HEK293 (cell line): ENCODE results near the gene CDR2L.
A peak's percentile ranks its signal among the peaks of the same experiment; 100 is the strongest.

Experiments
- BCL11A ChIP-seq: fragments of 450-650 bp; formaldehyde crosslinking; IDR thresholded peaks from 2 replicates; pipeline ENCODE4 v1.5.1; 2016; ENCODE audit warnings: low read depth, missing biosample characterization, missing genetic modification characterization
- FEZF1 ChIP-seq: fragments of 450-650 bp; formaldehyde crosslinking; IDR thresholded peaks from 2 replicates; pipeline ENCODE4 v1.5.1; 2016; ENCODE audit warnings: missing biosample characterization, missing genetic modification characterization
- KLF1 ChIP-seq: fragments of 450-650 bp; formaldehyde crosslinking; IDR thresholded peaks from 2 replicates; pipeline ENCODE4 v1.5.1; 2016; ENCODE audit warnings: missing biosample characterization, missing genetic modification characterization
- KLF9 ChIP-seq: fragments of 450-650 bp; formaldehyde crosslinking; IDR thresholded peaks from 2 replicates; pipeline ENCODE4 v1.5.1; 2016; ENCODE audit warnings: missing biosample characterization, missing genetic modification characterization, low read depth
- OSR2 ChIP-seq: fragments of 450-650 bp; formaldehyde crosslinking; IDR thresholded peaks from 2 replicates; pipeline ENCODE4 v1.5.1; 2016; ENCODE audit warnings: missing biosample characterization, missing genetic modification characterization
- PRDM1 ChIP-seq: fragments of 450-650 bp; formaldehyde crosslinking; IDR thresholded peaks from 2 replicates; pipeline ENCODE4; 2016; ENCODE audit warnings: missing biosample characterization, missing genetic modification characterization
- SCRT2 ChIP-seq: fragments of 450-650 bp; formaldehyde crosslinking; IDR thresholded peaks from 2 replicates; pipeline ENCODE4 v1.5.1; 2016; ENCODE audit warnings: missing biosample characterization, missing genetic modification characterization
- SETDB1 ChIP-seq: IDR thresholded peaks from one replicate; pipeline ENCODE4 v1.6.1; 2017; ENCODE audit warnings: mild to moderate bottlenecking, low read length, moderate library complexity, mixed read lengths; ENCODE audit not compliant: insufficient read length
- ZBTB7A ChIP-seq: fragments of 450-650 bp; formaldehyde crosslinking; IDR thresholded peaks from 2 replicates; pipeline ENCODE4 v1.5.1; 2016; ENCODE audit warnings: low read depth, missing biosample characterization, missing genetic modification characterization
- ZFP69B ChIP-seq: fragments of 450-650 bp; formaldehyde crosslinking; IDR thresholded peaks from 2 replicates; pipeline ENCODE4 v1.5.1; 2016; ENCODE audit warnings: missing biosample characterization, missing genetic modification characterization
- ZNF132 ChIP-seq: fragments of 450-650 bp; formaldehyde crosslinking; IDR thresholded peaks from 2 replicates; pipeline ENCODE4 v1.5.1; 2017; ENCODE audit warnings: missing biosample characterization, missing genetic modification characterization, borderline replicate concordance
- ZNF16 ChIP-seq: fragments of 450-650 bp; formaldehyde crosslinking; IDR thresholded peaks from 2 replicates; pipeline ENCODE4 v1.5.1; 2016; ENCODE audit warnings: low read depth, missing biosample characterization, missing genetic modification characterization
- ZNF211 ChIP-seq: fragments of 450-650 bp; formaldehyde crosslinking; IDR thresholded peaks from 2 replicates; pipeline ENCODE4 v1.5.1; 2016; ENCODE audit warnings: low read depth, missing biosample characterization, missing genetic modification characterization
- ZNF274 ChIP-seq, 2 experiments: fragments of 200-500 bp in 1 of 2; fragments of 450-650 bp in 1 of 2; sonication (Bioruptor generic) in 1 of 2; formaldehyde crosslinking in 1 of 2; IDR thresholded peaks; 2 replicates each; pipeline versions ENCODE4 v1.5.1 to v1.6.1; 2014 to 2016; ENCODE audit warnings: borderline replicate concordance in 1 of 2, inconsistent platforms in 1 of 2, low read length in 1 of 2, missing biosample characterization in 1 of 2, missing genetic modification characterization in 1 of 2
- ZNF510 ChIP-seq: fragments of 450-650 bp; formaldehyde crosslinking; IDR thresholded peaks from 2 replicates; pipeline ENCODE4 v1.5.1; 2018; ENCODE audit warnings: mild to moderate bottlenecking, missing genetic modification characterization, missing biosample characterization; ENCODE audit not compliant: insufficient replicate concordance
- ZNF623 ChIP-seq: fragments of 450-650 bp; formaldehyde crosslinking; IDR thresholded peaks from 2 replicates; pipeline ENCODE4 v1.5.1; 2016; ENCODE audit warnings: missing biosample characterization, missing genetic modification characterization
- ZNF629 ChIP-seq: fragments of 450-650 bp; formaldehyde crosslinking; IDR thresholded peaks from 2 replicates; pipeline ENCODE4 v1.5.1; 2017; ENCODE audit warnings: missing biosample characterization, missing genetic modification characterization
- TF ChIP-seq, protein P1 (sequence below): fragments of 450-650 bp; formaldehyde crosslinking; IDR thresholded peaks from 2 replicates; pipeline ENCODE4 v1.5.1; 2016; ENCODE audit warnings: missing biosample characterization, missing genetic modification characterization
- TF ChIP-seq, protein P2 (sequence below): fragments of 450-650 bp; formaldehyde crosslinking; IDR thresholded peaks from 2 replicates; pipeline ENCODE4 v1.5.1; 2017; ENCODE audit warnings: missing biosample characterization, missing genetic modification characterization
- TF ChIP-seq, protein P3 (sequence below): fragments of 450-650 bp; formaldehyde crosslinking; IDR thresholded peaks from 2 replicates; pipeline ENCODE4 v1.5.1; 2016; ENCODE audit warnings: missing biosample characterization, missing genetic modification characterization
- TF ChIP-seq, protein P4 (sequence below): fragments of 450-650 bp; formaldehyde crosslinking; IDR thresholded peaks from 2 replicates; pipeline ENCODE4 v1.5.1; 2016; ENCODE audit warnings: missing biosample characterization, missing genetic modification characterization
- TF ChIP-seq, protein P5 (sequence below): fragments of 450-650 bp; formaldehyde crosslinking; IDR thresholded peaks from 2 replicates; pipeline ENCODE4 v1.5.1; 2016; ENCODE audit warnings: missing biosample characterization, missing genetic modification characterization
- TF ChIP-seq, protein P6 (sequence below): fragments of 450-650 bp; formaldehyde crosslinking; IDR thresholded peaks from 2 replicates; pipeline ENCODE4 v1.5.1; 2016; ENCODE audit warnings: missing biosample characterization, missing genetic modification characterization

The CDR2L gene

DNA sequence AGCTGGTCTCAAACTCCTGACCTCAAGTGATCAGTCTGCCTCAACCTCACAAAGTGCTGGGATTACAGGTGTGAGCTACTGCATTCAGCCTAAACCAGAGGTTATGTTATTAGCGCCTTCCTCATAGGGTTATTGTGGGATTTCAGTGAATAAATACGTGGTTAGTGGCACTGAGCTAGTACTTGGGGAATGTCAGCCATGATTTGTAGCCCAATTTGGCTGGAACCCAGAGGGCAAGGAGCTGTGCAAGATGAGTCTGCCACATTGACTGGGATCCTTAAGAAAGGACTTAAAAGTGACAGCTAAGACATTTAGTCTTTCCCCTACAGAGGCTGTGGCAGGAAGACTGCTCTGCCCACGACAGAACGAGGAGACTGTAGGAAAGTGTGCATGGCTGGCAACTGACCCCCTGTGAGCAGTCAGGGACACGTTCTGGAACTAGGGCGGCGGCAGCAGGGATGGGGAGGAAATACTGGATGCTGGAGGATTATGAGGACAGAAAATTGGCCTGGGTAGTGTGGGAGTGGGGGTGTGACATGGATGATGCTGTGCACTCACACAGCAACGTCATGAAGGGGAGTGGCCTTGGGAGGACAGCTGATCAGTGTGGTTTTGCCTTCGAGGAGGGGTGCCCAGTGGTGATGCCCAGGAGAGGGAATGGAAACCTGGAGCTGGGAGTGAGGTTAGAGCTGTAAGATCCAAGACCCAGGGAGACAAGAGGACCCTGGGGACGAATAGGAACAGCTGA is 44.7 kb downstream of the CDR2L start (continued):
- TF ChIP-seq, protein P1, sequence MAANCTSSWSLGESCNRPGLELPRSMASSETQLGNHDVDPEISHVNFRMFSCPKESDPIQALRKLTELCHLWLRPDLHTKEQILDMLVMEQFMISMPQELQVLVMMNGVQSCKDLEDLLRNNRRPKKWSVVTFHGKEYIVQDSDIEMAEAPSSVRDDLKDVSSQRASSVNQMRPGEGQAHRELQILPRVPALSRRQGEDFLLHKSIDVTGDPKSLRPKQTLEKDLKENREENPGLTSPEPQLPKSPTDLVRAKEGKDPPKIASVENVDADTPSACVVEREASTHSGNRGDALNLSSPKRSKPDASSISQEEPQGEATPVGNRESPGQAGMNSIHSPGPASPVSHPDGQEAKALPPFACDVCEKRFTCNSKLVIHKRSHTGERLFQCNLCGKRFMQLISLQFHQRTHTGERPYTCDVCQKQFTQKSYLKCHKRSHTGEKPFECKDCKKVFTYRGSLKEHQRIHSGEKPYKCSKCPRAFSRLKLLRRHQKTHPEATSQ (tag by site-specific recombination) = no peak
- TF ChIP-seq PRDM1 (tag by site-specific recombination) (no peak), SCRT2 (tag by site-specific recombination) (no peak), ZNF132 (tag by site-specific recombination) (no peak), ZNF623 (no peak), ZFP69B (tag by site-specific recombination) (peak; percentile 16; the same call in 1 of the 2 replicates), OSR2 (tag by site-specific recombination) (no peak), ZNF510 (tag by site-specific recombination) (no peak), ZBTB7A (tag by site-specific recombination) (no peak), ZNF629 (tag by site-specific recombination) (peak; percentile 94), KLF9 (tag by site-specific recombination) (peak; percentile 97), ZNF211 (tag by site-specific recombination) (no peak), ZNF16 (tag by site-specific recombination) (no peak), KLF1 (tag by site-specific recombination) (peak; percentile 69), SETDB1 (no peak), BCL11A (no peak; the same call in 1 of the 2 replicates), ZNF274 (IDR thresholded peaks at IDR 0.05; ENCODE audit: low read length) (no peak), ZNF274 (tag by site-specific recombination; IDR thresholded peaks at IDR 0.05; ENCODE audit: borderline replicate concordance) (no peak), FEZF1 (tag by site-specific recombination) (no peak)
- TF ChIP-seq, protein P2, sequence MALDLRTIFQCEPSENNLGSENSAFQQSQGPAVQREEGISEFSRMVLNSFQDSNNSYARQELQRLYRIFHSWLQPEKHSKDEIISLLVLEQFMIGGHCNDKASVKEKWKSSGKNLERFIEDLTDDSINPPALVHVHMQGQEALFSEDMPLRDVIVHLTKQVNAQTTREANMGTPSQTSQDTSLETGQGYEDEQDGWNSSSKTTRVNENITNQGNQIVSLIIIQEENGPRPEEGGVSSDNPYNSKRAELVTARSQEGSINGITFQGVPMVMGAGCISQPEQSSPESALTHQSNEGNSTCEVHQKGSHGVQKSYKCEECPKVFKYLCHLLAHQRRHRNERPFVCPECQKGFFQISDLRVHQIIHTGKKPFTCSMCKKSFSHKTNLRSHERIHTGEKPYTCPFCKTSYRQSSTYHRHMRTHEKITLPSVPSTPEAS (tag by site-specific recombination) = no peak
- TF ChIP-seq, protein P3, sequence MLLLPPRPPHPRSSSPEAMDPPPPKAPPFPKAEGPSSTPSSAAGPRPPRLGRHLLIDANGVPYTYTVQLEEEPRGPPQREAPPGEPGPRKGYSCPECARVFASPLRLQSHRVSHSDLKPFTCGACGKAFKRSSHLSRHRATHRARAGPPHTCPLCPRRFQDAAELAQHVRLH (tag by site-specific recombination) = 0 out of 2 replicates have a peak, but pooled peaks have one; percentile 52
- TF ChIP-seq, protein P4, sequence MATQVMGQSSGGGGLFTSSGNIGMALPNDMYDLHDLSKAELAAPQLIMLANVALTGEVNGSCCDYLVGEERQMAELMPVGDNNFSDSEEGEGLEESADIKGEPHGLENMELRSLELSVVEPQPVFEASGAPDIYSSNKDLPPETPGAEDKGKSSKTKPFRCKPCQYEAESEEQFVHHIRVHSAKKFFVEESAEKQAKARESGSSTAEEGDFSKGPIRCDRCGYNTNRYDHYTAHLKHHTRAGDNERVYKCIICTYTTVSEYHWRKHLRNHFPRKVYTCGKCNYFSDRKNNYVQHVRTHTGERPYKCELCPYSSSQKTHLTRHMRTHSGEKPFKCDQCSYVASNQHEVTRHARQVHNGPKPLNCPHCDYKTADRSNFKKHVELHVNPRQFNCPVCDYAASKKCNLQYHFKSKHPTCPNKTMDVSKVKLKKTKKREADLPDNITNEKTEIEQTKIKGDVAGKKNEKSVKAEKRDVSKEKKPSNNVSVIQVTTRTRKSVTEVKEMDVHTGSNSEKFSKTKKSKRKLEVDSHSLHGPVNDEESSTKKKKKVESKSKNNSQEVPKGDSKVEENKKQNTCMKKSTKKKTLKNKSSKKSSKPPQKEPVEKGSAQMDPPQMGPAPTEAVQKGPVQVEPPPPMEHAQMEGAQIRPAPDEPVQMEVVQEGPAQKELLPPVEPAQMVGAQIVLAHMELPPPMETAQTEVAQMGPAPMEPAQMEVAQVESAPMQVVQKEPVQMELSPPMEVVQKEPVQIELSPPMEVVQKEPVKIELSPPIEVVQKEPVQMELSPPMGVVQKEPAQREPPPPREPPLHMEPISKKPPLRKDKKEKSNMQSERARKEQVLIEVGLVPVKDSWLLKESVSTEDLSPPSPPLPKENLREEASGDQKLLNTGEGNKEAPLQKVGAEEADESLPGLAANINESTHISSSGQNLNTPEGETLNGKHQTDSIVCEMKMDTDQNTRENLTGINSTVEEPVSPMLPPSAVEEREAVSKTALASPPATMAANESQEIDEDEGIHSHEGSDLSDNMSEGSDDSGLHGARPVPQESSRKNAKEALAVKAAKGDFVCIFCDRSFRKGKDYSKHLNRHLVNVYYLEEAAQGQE (tag by site-specific recombination) = no peak
- TF ChIP-seq, protein P5, sequence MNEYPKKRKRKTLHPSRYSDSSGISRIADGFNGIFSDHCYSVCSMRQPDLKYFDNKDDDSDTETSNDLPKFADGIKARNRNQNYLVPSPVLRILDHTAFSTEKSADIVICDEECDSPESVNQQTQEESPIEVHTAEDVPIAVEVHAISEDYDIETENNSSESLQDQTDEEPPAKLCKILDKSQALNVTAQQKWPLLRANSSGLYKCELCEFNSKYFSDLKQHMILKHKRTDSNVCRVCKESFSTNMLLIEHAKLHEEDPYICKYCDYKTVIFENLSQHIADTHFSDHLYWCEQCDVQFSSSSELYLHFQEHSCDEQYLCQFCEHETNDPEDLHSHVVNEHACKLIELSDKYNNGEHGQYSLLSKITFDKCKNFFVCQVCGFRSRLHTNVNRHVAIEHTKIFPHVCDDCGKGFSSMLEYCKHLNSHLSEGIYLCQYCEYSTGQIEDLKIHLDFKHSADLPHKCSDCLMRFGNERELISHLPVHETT (tag by site-specific recombination) = no peak
- TF ChIP-seq, protein P6, sequence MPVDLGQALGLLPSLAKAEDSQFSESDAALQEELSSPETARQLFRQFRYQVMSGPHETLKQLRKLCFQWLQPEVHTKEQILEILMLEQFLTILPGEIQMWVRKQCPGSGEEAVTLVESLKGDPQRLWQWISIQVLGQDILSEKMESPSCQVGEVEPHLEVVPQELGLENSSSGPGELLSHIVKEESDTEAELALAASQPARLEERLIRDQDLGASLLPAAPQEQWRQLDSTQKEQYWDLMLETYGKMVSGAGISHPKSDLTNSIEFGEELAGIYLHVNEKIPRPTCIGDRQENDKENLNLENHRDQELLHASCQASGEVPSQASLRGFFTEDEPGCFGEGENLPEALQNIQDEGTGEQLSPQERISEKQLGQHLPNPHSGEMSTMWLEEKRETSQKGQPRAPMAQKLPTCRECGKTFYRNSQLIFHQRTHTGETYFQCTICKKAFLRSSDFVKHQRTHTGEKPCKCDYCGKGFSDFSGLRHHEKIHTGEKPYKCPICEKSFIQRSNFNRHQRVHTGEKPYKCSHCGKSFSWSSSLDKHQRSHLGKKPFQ (tag by site-specific recombination) = no peak
